DOHH2 (cell line): ENCODE data around the gene HDC.

Experiments used
- EZH2phosphoT487 ChIP-seq: fragments of 200-600 bp; sonication (generic); IDR thresholded peaks from 2 replicates; pipeline ENCODE4 v1.6.1; 2017; ENCODE audit warnings: borderline replicate concordance, mild to moderate bottlenecking, antibody characterized with exemption, low read length, moderate library complexity, mixed read lengths
- TF ChIP-seq, protein P1 (sequence below): fragments of 200-600 bp; sonication (generic); IDR thresholded peaks from one replicate; pipeline ENCODE4 v1.5.1; 2014; ENCODE audit warnings: antibody characterized with exemption, mild to moderate bottlenecking, low read depth, low read length; ENCODE audit not compliant: poor library complexity, severe bottlenecking

DNA sequence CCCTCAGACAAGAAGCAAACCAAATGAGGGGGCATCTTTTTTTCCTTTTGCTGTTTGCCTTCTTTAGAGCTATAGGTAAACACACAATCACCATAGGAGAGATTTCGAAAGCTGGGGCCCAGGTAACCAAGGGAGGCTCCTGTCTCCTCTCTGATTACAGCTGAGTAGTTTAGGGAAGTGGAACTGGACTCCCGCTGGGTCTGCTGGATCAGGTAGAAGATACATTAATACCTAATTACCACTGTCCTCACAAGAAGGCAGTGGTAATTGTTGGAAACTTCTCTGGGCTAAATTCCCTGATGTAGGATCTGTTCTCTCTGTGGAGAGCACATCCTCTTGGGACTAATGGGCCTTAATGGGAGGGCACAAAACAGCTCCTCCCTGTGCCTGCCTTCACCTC lies 32.7 kb downstream of the HDC start:
- TF ChIP-seq, protein P1, sequence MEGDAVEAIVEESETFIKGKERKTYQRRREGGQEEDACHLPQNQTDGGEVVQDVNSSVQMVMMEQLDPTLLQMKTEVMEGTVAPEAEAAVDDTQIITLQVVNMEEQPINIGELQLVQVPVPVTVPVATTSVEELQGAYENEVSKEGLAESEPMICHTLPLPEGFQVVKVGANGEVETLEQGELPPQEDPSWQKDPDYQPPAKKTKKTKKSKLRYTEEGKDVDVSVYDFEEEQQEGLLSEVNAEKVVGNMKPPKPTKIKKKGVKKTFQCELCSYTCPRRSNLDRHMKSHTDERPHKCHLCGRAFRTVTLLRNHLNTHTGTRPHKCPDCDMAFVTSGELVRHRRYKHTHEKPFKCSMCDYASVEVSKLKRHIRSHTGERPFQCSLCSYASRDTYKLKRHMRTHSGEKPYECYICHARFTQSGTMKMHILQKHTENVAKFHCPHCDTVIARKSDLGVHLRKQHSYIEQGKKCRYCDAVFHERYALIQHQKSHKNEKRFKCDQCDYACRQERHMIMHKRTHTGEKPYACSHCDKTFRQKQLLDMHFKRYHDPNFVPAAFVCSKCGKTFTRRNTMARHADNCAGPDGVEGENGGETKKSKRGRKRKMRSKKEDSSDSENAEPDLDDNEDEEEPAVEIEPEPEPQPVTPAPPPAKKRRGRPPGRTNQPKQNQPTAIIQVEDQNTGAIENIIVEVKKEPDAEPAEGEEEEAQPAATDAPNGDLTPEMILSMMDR, result no peak
- TF ChIP-seq EZH2phosphoT487, result no peak
